Tibial nerve (tissue), 3 donors: Measurements from ENCODE around the gene CDON.

ENCODE experiments used
- CTCF ChIP-seq, 5 experiments: fragments of 200-600 bp in 3 of 5; fragments of 450-650 bp in 2 of 5; sonication (generic) in 3 of 5; IDR thresholded peaks; one replicate each; pipeline ENCODE4 v1.5.1; 2016 to 2019; ENCODE audit warnings: antibody characterized with exemption in 5 of 5, mild to moderate bottlenecking in 3 of 5, moderate library complexity in 2 of 5
- POLR2A ChIP-seq, 2 donors: fragments of 450-650 bp; IDR thresholded peaks; one replicate each; pipeline ENCODE4 v1.6.1; 2017; ENCODE audit warnings: antibody characterized with exemption in 2 of 2, mild to moderate bottlenecking in 2 of 2, moderate library complexity in 2 of 2

GRCh38 chr11:125933030-125933813 is 129.4 kb downstream of the CDON start:
- TF ChIP-seq POLR2A (IDR thresholded peaks at IDR 0.05) (no peak), CTCF (IDR thresholded peaks at IDR 0.05) (no peak)
